Activated CD8-positive, alpha-beta memory T cell treated with anti-CD3 and anti-CD28 coated beads for 24 hours (primary cell): Measurements from ENCODE around the gene GUCY1B1.

Source experiments
- DNase-seq: peaks from one replicate; pipeline ENCODE4 v3.0.0-alpha.2; 2020

Gene GUCY1B1

GRCh38 chr4:155800685-155801343, 42.0 kb downstream of the GUCY1B1 start:
- DNase-seq: no peak

GRCh38 chr4:155802190-155802959, 43.6 kb downstream of the GUCY1B1 start:
- no peak for DNase-seq

GRCh38 chr4:155805016-155805415, 46.2 kb downstream of the GUCY1B1 start:
- no peak for DNase-seq

GRCh38 chr4:155807021-155807420, 48.2 kb downstream of the GUCY1B1 start:
- DNase-seq: no peak

GRCh38 chr4:155809835-155810234, 51.0 kb downstream of the GUCY1B1 start:
- no peak for DNase-seq

- no peak for DNase-seq
These were observed 52.3 kb downstream of the GUCY1B1 start for GRCh38 chr4:155811083-155811482.

GRCh38 chr4:155818639-155819038, 59.8 kb downstream of the GUCY1B1 start:
- no peak for DNase-seq

- DNase-seq: no peak
These were observed 60.2 kb downstream of the GUCY1B1 start for GRCh38 chr4:155819066-155819465.

- DNase-seq: no peak
These were observed 62.2 kb downstream of the GUCY1B1 start for GRCh38 chr4:155820887-155821518.

GRCh38 chr4:155822572-155822971, 63.8 kb downstream of the GUCY1B1 start:
- DNase-seq: no peak

- DNase-seq: no peak
These were observed 69.8 kb downstream of the GUCY1B1 start for GRCh38 chr4:155828628-155829027.

- DNase-seq: no peak
These were observed 73.8 kb downstream of the GUCY1B1 start for GRCh38 chr4:155832664-155833063.

- no peak for DNase-seq
These were observed 78.5 kb downstream of the GUCY1B1 start for GRCh38 chr4:155837203-155837796.

GRCh38 chr4:155842080-155842479, 83.3 kb downstream of the GUCY1B1 start:
- DNase-seq: no peak

- DNase-seq: no peak
These were observed 88.1 kb downstream of the GUCY1B1 start for GRCh38 chr4:155846929-155847328.

GRCh38 chr4:155849042-155849441, 90.2 kb downstream of the GUCY1B1 start:
- DNase-seq: no peak

- no peak for DNase-seq
These were observed 94.4 kb downstream of the GUCY1B1 start for GRCh38 chr4:155853189-155853588.

- DNase-seq: no peak
These were observed 95.9 kb downstream of the GUCY1B1 start for GRCh38 chr4:155854582-155855226.

GRCh38 chr4:155855897-155856296, 97.1 kb downstream of the GUCY1B1 start:
- no peak for DNase-seq
